ENCODE data around the gene NSMCE3.
"Not testable (repeated sequence)": the region's sequence is repeated elsewhere in the genome, so short reads cannot be mapped to it uniquely, and the experiment has no call there.

The NSMCE3 gene

GRCh38 chr15:29239395-29239794 is 30.2 kb downstream of the NSMCE3 start:
- H3K4me3 ChIP-seq (ENCODE audit: low read depth, low read length): no peak overlapping the region
- no peak for DNase-seq (ENCODE audit: low read depth)
- no peak for TF ChIP-seq CTCF (IDR thresholded peaks at IDR 0.05; ENCODE audit: low read depth, low read length, missing control alignments)

- no peak overlapping the region for H3K4me3 ChIP-seq (ENCODE audit: low read depth, low read length)
- DNase-seq (ENCODE audit: low read depth): no peak
- no peak for TF ChIP-seq CTCF (IDR thresholded peaks at IDR 0.05; ENCODE audit: low read depth, low read length, missing control alignments)
Observed at GRCh38 chr15:29233566-29233965, 36.1 kb downstream of the NSMCE3 start.

GRCh38 chr15:29226436-29227208 is 43.0 kb downstream of the NSMCE3 start:
- no peak overlapping the region for H3K4me3 ChIP-seq (ENCODE audit: low read depth, low read length)
- TF ChIP-seq CTCF (IDR thresholded peaks at IDR 0.05; ENCODE audit: low read depth, low read length, missing control alignments): no peak
- DNase-seq (ENCODE audit: low read depth): no peak

GRCh38 chr15:29225534-29226234 is 43.9 kb downstream of the NSMCE3 start:
- no peak overlapping the region for H3K4me3 ChIP-seq (ENCODE audit: low read depth, low read length)
- DNase-seq (ENCODE audit: low read depth): no peak
- no peak for TF ChIP-seq CTCF (IDR thresholded peaks at IDR 0.05; ENCODE audit: low read depth, low read length, missing control alignments)

- DNase-seq (ENCODE audit: low read depth): not testable (repeated sequence)
Observed at GRCh38 chr15:29224987-29225363, 44.6 kb downstream of the NSMCE3 start.

GRCh38 chr15:29224235-29224986 is 45.2 kb downstream of the NSMCE3 start:
- DNase-seq (ENCODE audit: low read depth); H3K4me3 ChIP-seq (ENCODE audit: low read depth, low read length): not testable (repeated sequence)

More at GRCh38 chr15:29224987-29225363, 44.6 kb downstream of the NSMCE3 start:
- H3K4me3 ChIP-seq (ENCODE audit: low read depth, low read length): not testable (repeated sequence)

- no peak for DNase-seq (ENCODE audit: low read depth)
- H3K4me3 ChIP-seq (ENCODE audit: low read depth, low read length): no peak overlapping the region
- TF ChIP-seq CTCF (IDR thresholded peaks at IDR 0.05; ENCODE audit: low read depth, low read length, missing control alignments): no peak
Observed at GRCh38 chr15:29223640-29224039, 46.0 kb downstream of the NSMCE3 start.

Data from GM12864 (cell line).